Islet precursor cell (in vitro differentiated cells): ENCODE measurements around the gene NRAS.
"Not testable (repeated sequence)": the region's sequence is repeated elsewhere in the genome, so short reads cannot be mapped to it uniquely, and the experiment has no call there.

Experiments used
- DNase-seq: peaks from one replicate; pipeline ENCODE4 v3.0.0-alpha.2; 2018

NRAS gene

GRCh38 chr1:114716304-114717170, at the start of gene NRAS:
TSS of gene NRAS (minus strand) at chr1:114716771. CDS start at chr1:114716160, 611 bp downstream.
- DNase-seq: peak; percentile 95

GRCh38 chr1:114764689-114765088, 48.1 kb upstream of the NRAS start:
- DNase-seq: no peak

GRCh38 chr1:114758256-114758832, 41.8 kb upstream of the NRAS start:
- no peak for DNase-seq

- DNase-seq: peak; percentile 99
Observed at GRCh38 chr1:114757455-114758255, 41.1 kb upstream of the NRAS start, which contains the start of gene CSDE1. TSS of gene CSDE1 (minus strand) at chr1:114757984. CDS start at chr1:114739890, 18,094 bp downstream.

GRCh38 chr1:114756949-114757454, 40.4 kb upstream of the NRAS start:
- no peak for DNase-seq

- DNase-seq: no peak
Observed at GRCh38 chr1:114756009-114756892, 39.7 kb upstream of the NRAS start.

- DNase-seq: no peak
Observed at GRCh38 chr1:114755006-114755931, 38.7 kb upstream of the NRAS start.

GRCh38 chr1:114753702-114754101, 37.1 kb upstream of the NRAS start:
- DNase-seq: not testable (repeated sequence)

- no peak for DNase-seq
Observed at GRCh38 chr1:114753143-114753542, 36.6 kb upstream of the NRAS start.

GRCh38 chr1:114750780-114751179, 34.2 kb upstream of the NRAS start:
- DNase-seq: no peak

- no peak for DNase-seq
Observed at GRCh38 chr1:114749835-114750234, 33.3 kb upstream of the NRAS start.

- DNase-seq: no peak
Observed at GRCh38 chr1:114746450-114747121, 30.0 kb upstream of the NRAS start.

GRCh38 chr1:114745291-114745690, 28.7 kb upstream of the NRAS start:
- DNase-seq: no peak

- no peak for DNase-seq
Observed at GRCh38 chr1:114741963-114742746, 25.6 kb upstream of the NRAS start.

GRCh38 chr1:114740331-114740730, 23.8 kb upstream of the NRAS start:
- no peak for DNase-seq

- no peak for DNase-seq
Observed at GRCh38 chr1:114737314-114737849, 20.8 kb upstream of the NRAS start.

- no peak for DNase-seq
Observed at GRCh38 chr1:114735479-114735878, 18.9 kb upstream of the NRAS start.

- no peak for DNase-seq
Observed at GRCh38 chr1:114729782-114730181, 13.2 kb upstream of the NRAS start.

- DNase-seq: no peak
Observed at GRCh38 chr1:114728553-114728952, 12.0 kb upstream of the NRAS start.
